HG03108 (cell line): Measurements from ENCODE around the gene LAMTOR1.

ENCODE experiments used
- ATAC-seq: cut with Tn5 transposase; IDR thresholded peaks from one replicate; pipeline ENCODE4 v1.9.1; 2021; ENCODE audit warnings: moderate library complexity; ENCODE audit not compliant: unreplicated experiment

The LAMTOR1 gene

DNA sequence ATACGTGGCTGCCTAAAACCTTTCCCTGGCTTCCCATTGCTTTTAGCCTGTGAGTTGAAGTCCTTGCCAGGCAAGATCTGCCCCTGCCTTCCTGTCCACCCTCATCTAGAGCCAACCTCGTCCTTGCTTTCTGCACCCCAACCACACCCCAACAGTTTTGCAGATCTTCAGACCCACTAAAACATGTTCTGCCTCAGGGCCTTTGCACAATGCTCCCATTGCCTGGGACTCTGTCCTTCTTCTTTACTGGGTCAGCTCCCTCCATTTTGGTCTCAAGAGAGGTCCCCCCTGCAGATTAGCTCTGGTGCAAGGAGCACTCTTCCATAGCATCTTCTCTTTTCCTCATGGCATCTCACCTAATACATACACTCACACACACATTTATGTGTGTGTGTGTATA, 17.8 kb upstream of the LAMTOR1 start:
- no peak for ATAC-seq

DNA sequence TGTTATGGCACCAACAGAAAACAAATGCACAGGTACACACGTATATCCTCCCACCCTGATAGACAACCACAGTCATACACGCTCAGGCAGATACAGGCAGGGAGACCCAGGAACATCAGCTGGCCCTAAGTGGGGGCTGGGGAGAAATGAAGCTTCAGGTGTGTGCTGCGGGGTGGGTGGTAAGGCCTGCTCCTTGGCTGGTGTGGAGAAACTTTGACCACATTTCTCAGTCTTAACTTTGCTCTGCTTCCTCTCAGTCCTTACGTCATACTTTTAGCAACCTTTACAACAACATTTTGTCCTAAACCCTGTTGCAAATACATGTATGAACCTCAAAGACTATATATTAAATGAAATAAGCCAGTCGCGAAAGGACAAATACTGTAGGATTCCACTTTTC, 16.1 kb upstream of the LAMTOR1 start:
- ATAC-seq: no peak

DNA sequence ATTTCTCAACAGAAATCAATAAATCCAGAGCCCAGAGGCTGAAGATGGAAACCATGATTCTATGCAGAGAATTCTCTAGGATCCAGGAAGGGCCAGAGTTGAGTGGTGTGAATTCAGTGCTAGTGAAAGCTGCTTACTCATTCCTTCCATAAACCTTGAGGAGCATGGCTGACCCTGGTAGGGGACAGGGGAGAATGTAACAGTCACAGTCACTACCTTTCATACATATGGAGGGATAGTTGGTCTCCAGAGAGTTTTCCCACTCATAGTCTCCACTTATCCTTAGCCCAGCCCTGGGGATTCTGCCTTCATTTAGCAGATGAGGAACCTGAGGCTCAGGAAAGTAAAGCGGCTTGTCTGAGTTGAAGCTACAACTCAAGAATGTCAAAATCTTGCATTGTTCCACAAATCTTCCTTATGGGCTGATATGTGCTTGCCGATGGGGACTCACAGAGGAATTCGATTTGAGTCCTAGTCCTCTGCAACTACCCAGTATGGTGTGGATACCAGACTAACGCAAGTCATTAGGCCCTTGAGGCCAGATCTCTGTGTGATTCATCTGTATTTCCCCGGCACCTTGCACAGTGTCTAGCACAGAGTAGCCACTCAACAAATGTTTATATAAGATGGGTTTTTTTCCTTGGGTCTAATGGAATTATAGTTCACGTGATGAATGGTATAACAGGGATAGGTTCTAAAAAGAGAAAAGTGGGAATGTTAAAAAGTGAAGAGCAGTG, 13.1 kb upstream of the LAMTOR1 start:
- no peak for ATAC-seq

DNA sequence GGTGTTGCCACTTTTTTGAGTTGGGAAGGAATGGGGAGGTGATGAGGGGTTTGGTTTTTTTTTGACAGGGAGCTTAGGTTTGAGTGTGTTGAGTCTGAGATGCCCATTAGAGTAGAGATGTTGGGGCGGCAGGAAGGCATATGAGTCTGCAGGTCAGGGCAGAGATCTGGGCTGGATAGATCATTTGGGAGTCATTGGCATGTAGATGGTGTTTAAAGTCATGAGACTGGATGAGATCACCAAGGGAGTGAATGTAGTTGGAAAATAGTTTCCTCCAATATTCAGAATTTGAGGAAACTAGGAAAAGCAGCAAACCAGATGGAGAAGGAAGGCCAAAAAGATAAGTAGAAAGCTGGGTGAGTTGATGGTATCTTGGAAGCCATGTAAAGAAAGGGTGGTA, 11.5 kb upstream of the LAMTOR1 start:
- no peak for ATAC-seq

DNA sequence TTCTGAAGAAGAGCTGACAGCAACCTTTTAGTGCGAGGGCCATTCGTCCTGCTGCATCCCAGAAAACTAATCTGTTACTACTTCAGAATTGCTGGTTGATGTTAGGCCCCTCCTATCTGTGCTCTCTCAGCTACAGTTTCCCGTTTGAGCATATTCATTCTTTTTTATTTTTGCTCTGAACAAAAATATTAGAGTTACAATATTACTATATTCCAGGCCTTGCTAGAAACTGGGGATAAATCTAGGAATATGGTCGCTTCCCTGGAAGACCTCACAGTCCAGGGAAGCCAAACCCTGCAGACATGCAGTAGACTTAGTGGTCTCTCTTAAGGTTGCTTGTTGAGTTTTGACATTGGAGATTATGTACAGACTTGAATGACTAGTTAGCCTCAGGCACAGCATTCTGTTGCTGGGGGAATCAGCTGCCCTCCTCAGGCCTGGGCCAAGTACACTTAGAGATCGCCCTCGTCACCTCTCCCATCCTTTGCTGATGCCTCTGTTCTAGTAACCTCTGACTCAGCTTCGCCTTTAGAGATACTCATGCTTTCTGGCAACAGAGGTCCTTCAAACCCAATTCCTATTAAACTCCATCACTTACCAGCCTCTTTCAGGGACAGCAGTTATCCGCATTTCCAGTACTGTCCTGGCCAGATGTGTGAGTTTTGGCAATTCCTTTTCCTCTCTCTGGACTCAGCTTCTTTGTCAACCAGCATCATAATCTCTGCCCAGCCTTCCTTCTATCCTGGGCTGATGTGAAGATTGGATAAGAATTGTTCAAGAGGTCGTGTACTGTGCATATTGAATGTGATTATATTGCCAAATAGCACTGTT, 10.1 kb upstream of the LAMTOR1 start:
- no peak for ATAC-seq

DNA sequence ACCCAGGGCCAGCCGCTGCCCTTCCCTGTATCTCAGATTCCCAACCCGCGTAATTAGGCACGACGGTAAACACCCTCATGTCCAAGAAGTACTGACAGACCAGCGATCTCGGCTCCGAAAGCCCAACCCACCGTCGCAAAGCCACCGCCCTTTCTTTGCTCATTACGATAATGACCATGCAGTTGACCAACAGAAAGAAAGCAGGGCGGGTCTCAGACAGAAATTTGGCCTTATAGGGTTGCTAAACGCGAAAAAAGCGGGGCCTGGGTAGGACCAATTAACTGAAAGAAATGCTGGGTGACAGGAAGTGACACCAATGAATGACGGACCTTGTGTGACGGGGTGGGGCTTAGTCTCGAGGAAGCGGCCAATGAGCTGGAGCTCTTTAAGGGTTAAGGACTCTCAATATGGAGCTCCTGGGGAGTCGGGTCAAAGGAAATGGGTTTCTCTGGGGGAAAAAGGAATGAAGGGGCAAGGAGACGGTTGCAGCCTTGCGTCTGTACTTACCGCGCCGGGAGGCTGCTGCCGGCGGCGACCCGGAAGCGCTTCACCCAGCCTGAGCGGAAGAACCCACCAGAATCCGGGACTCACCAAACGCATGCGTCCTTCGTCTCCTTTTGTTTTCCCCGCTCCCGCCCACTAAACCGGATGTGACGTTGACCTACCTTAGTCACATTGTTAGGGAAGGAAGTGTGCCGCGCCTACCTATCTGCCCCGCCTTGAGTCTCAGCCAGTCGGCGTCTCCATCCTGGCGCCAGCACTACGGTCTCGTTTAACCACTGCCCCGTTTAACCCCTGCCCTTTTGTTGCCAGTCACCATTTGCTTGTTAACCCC, 9.3 kb upstream of the LAMTOR1 start, which contains the start of gene ANAPC15:
ANAPC15 (minus strand) TSS at position 553 of the 835 bp plus-strand sequence. CDS start 1,419 bp downstream, outside the sequence.
- peak; percentile 84 for ATAC-seq

DNA sequence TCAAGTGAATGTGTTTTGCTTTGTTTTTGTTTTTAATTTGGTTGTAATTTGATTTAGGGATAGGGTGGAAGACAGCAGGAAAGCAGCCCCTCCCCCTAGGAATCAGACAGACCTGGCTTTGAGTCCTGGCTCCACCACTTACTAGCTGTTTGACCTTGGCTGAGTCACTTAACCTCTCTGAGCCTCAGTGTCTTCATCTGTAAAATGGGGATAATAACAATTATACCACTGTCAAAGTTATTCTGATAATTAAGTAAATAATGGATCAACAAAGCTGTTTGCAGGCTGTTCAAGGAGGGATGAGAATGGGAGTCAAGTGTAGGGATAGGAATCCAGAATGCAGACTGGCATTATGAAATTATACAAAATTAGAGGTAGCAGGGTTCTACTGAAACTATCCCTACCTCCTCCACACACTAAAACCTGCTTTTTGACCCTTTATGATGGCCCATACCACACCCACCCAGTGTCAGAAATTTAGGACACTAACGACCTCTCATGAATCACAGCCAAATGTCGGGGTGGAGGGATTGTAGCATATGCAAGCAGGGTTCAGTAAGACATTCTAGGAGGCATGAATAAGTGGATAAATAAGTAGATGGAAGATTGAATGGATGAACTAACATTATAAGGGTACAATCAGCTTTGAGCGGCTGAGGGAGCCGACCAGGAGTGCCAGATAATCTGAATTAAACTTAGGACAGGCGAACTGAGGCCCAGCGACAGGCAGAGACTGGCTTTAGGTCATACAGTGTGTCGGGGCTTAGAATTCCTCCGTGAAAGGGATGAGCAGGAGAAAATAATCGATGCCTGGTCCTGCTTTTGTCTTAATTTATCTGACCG, 8.4 kb upstream of the LAMTOR1 start:
- no peak for ATAC-seq

DNA sequence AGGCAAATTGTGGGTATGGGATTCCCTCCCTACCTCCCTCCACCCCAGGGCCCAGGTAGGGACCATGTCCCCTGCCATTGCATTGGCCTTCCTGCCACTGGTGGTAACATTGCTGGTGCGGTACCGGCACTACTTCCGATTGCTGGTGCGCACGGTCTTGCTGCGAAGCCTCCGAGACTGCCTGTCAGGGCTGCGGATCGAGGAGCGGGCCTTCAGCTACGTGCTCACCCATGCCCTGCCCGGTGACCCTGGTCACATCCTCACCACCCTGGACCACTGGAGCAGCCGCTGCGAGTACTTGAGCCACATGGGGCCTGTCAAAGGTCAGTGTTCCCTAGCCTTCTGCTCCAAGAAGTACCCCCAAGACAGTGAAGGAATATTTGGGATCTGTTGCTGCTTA, 2.8 kb upstream of the LAMTOR1 start, which contains the start of gene TOMT:
TOMT (plus strand) TSS at position 37 of the 400 bp plus-strand sequence; CDS start at position 65, 28 bp downstream.
- no peak for ATAC-seq

DNA sequence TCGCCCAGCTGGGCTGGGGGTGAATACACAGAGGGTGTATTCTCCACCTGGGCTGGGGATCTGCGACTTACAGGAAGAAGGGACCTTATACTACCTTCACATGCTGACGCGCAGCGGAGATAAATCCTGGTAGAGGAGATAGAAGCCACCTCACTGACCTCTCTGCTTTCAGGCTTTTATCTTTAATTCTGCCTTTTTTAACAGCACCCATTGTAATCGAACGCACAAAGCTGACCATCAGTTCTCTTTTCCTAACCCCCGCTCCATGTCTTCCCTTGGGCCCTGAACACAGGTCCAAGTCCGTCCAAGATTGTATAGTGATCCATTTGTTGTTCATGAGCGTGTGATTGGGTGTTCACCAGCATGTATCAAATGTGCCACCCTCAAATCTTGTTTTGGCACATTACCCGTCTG, 664 bp upstream of the LAMTOR1 start:
- no peak for ATAC-seq

DNA sequence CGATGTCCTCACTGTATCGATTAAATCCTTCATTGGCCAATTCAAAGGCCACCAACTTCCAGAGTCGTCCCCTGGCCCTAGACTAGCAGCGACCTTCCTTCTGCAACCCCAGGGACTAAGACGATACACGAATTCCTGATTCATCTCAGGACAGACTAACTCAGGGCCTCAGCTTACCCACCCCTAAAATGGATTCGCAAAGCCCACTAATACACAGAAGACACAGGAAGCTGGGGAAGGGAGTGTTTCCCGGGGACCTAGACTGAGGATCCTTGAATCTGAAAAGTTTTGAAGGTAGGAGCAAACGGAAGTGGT, 509 bp downstream of the LAMTOR1 start:
- no peak for ATAC-seq

DNA sequence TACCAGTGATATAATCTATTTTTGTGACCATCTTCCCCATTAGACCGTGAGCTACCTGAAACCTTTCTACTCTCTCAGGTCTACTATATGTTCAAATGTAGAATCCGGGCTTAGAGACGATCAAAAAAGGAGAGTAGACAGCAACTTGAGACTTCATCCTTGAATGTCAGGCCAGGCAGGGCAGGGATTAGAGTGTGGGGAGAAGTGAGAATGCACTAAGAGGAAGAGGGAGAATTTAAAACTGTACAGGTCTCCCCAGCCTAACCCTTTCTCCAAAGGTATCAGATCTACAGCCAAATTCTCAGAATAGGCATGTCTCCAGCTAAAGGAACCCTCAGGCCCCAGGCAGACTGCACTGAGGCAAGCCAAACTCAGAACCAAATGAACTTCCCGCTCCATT, 935 bp downstream of the LAMTOR1 start:
- ATAC-seq: no peak

DNA sequence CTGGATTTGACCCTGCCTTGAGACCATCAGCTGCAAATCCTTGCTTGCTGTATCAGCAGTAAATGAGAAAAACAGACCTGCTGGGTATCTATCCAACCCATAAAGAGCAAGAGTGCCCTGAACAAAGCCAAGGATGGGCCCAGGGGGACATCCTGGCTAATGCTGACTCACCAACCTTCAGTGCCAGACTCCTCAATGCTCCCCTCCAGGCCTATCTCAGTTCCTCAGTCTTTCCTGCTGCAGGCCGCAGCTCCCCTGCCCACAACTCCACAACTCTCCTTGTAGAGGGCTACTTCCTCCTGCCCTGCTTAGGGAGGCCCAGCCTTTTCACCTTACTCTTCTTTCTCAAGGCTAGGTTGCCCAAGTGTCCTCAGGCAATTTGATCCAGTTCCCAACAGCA, 2.6 kb downstream of the LAMTOR1 start:
- ATAC-seq: no peak

DNA sequence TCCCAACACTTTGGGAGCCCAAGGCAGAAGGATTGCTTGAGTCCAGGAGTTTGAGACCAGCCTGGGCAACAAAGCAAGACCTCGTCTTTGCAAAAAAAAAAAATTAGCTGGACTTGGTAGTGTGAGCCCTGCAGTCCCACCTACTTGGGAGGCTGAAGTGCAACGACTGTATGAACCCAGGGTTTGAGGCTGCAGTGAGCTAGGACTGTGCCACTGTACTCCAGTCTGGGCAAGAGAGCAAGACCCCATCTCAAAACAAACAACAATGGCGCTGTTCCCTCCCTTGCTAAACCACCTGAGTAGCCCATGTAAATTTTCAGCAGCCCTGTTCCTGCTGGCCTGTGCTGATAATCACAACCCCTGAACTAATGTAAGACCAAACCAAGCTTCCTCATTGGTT, 3.1 kb downstream of the LAMTOR1 start:
- no peak for ATAC-seq

DNA sequence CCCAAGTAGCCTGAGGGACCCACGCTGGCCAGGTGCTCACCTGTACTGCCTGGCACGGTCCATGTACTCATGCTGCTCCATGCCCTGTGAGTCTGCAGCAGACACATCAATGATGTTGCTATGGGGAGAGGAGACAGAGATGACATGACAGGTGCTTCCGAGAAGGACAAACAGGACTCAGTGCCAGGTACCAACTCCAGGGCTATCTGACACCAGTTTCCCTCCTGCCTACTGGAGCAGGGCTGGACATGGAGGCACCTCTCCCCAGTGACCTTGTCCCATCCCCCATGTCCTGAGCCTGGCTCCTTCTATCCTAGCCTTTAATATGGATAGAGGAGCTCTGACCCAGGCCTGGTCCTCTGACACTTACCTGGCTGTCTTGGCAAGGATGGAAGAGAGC, 4.4 kb downstream of the LAMTOR1 start:
- ATAC-seq: no peak

DNA sequence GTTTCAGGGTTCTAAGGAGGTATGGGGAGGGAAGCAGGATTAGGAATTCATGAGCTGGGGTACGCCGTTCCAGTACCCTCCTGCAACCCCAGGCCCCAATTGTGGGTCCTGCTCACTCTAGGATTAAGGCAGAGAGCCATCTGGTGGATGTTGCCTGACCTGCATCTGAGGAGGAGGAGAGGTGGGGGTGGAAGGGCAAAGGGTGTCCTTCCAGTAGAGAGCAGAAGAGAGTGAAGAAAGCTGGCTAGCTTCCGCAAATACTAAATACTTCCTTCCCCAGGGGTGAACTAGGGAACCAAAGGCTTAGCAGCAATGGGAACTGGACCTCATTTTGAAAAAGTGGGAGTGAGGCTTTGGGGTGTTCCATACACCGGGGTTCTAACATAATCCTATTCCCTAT, 11.8 kb downstream of the LAMTOR1 start:
- no peak for ATAC-seq

DNA sequence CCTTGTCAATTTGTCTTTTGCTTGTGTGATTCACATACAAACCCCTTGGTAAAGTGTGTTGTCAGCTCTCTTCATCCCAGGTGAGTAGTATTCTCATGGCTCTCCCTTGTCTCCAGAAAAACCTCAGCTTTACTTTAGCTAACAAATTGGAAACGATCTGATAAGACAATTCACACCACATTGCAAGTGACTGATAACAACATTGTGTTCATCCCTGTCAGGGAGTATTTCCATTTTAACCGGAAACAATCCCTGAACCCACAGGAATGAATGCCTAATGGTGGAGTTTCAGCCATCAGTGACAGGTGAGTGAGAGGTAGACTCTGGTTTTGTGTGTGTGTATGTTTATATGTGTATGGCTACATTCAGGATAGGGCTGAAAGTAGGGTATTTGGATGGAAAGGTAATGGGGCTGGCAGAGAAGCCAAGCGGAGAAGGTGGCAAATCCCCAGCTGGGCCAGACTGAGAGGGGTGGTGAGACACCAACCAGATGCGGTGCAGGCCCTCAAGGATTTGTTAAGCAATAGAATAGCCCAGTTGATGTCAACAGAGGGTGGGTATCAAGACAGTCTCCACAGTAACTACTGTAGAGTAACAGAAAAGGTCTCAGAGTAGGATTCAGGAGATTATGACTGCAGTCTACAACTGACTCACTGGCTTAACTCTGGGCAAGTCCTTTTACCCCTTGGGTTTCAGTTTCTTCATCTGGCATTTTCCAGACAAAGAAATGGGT, 14.9 kb downstream of the LAMTOR1 start:
- no peak for ATAC-seq

DNA sequence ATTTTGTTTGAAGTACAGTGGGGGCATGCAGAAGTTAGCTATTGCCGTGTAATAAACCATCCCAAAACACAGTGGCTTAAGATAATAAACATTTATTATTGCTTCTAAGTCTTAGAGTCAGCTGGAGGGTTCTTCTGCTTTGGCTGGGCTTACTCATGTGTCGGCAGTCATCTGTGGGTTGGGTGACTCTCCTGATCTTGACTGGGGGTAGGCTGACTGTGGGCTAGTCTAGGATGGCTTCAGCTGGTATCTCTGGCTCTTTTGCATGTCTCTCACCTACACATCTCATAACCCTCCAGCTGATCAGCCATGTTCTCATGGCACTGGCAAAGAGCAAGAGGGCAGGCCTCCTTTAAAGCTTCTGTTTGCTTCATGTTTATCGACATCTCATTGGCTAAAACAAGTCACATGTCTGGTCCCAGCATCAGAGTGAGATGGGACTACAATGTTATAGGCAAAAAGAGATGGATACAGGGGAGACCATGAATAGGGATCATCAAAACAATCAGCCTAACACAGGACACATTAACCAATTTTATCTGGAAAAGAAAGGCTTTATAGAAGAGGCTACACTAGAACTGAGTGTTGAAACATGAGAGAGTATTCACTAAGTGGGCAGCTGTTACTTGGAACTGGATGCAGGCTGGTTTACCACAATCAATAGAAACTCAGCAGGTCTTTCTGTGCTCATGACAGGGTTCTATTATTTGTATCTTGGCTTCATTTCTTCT, 17.3 kb downstream of the LAMTOR1 start:
- no peak for ATAC-seq

DNA sequence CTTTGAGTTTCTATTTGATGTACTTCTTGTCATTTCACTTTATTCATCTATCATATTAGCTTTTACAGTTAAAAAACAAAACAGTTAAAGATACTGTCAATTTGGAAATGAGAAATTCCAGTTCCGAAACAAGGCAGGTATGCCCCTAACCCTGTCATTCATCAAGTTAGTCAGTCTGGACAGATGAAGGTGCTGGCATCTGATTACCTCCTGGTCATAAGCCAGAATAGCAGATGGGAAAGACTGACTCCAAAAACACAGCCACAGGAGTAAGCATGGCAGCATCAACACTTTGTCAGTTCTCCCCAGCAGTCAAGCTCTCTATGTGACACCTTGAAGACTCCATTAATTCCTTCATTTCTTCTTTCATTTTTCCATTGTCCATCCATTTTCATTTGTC, 18.1 kb downstream of the LAMTOR1 start:
- ATAC-seq: no peak

DNA sequence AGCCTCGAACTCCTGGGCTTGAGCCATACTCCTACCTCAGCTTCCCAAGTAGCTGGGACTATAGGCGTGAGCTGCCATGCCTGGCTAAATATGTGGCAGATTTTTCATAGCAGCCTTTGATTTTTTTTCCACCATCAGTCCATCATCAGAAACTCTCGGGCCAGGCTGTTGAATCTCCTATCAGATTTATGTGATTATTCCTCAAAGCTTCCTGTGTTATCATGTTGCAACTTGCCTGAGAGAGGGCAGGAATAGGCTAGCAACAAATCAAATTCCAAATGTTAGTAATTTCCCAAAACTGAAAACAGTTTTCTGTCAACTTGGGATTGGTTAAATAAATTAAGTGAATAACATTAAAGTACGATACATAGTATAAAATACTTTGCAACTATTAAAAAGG, 19.0 kb downstream of the LAMTOR1 start:
- no peak for ATAC-seq
